Duodenal mucosa (tissue), 2 donors: ENCODE data around the gene IPO4.
"Not testable (repeated sequence)": the region's sequence is repeated elsewhere in the genome, so short reads cannot be mapped to it uniquely, and the experiment has no call there.

Experiments
- H3K27ac ChIP-seq: one replicate; pipeline ENCODE4 v1.7.0; 2013; ENCODE audit warnings: low read depth, low read length
- H3K27me3 ChIP-seq, 2 donors: one replicate each; pipeline ENCODE4 v1.7.0; 2013; ENCODE audit warnings: low read length in 2 of 2, control low read depth in 1 of 2; ENCODE audit not compliant: insufficient read depth in 2 of 2, control insufficient read depth in 1 of 2
- H3K36me3 ChIP-seq, 2 donors: one replicate each; pipeline ENCODE4 v1.7.0; 2013; ENCODE audit warnings: low read length in 2 of 2, control low read depth in 1 of 2; ENCODE audit not compliant: insufficient read depth in 2 of 2, control insufficient read depth in 1 of 2
- H3K4me1 ChIP-seq, 2 donors: one replicate each; pipeline ENCODE4 v1.7.0; 2013; ENCODE audit warnings: low read length in 2 of 2, control low read depth in 1 of 2; ENCODE audit not compliant: insufficient read depth in 2 of 2, control insufficient read depth in 1 of 2
- H3K4me3 ChIP-seq, 2 donors: one replicate each; pipeline ENCODE4 v1.7.0; 2013; ENCODE audit warnings: low read length in 2 of 2, low read depth in 1 of 2
- H3K9ac ChIP-seq, 2 donors: one replicate each; pipeline ENCODE4 v1.7.0; 2013; ENCODE audit warnings: low read length in 2 of 2, low read depth in 1 of 2
- H3K9me3 ChIP-seq, 2 donors: one replicate each; pipeline ENCODE4 v1.7.0; 2013; ENCODE audit warnings: low read length in 2 of 2, control low read depth in 1 of 2; ENCODE audit not compliant: control insufficient read depth in 1 of 2

The IPO4 gene

GRCh38 chr14:24232121-24232644 is 43.6 kb upstream of the IPO4 start, which contains the start of gene NEDD8:
TSS of gene NEDD8 (minus strand) at chr14:24232367. CDS start at chr14:24232267, 100 bp downstream.
- peak within 1 kb of the TSS; percentile 85 to 96 for H3K4me3 ChIP-seq
- H3K27ac ChIP-seq = peak within 1 kb of the TSS; percentile 85
- H3K27me3 ChIP-seq = no peaks in the 10 kb centered on the region
- peaks cover 14 to 25% of the 10 kb centered on the region in 2 donors for H3K36me3 ChIP-seq
- H3K9ac ChIP-seq = peak within 1 kb of the TSS; percentile 92 to 94
- no peaks in the 10 kb centered on the region for H3K9me3 ChIP-seq
- peaks cover 22 to 29% of the 10 kb centered on the region in 2 donors for H3K4me1 ChIP-seq

- peaks cover 22 to 29% of the 10 kb centered on the region in 2 donors for H3K4me1 ChIP-seq
- H3K27ac ChIP-seq = peak overlapping the region; percentile 85
- peak overlapping the region; percentile 92 to 94 for H3K9ac ChIP-seq
- H3K36me3 ChIP-seq = peaks cover 8 to 18% of the 10 kb centered on the region in 2 donors
- H3K27me3 ChIP-seq = no peaks in the 10 kb centered on the region
- no peaks in the 10 kb centered on the region for H3K9me3 ChIP-seq
- peak overlapping the region; percentile 85 to 96 for H3K4me3 ChIP-seq
Observed at GRCh38 chr14:24231263-24232120, 42.9 kb upstream of the IPO4 start.

- Histone ChIP-seq H3K9me3 (no peaks in the 10 kb centered on the region), H3K36me3 (no peaks in the 10 kb centered on the region), H3K27me3 (no peaks in the 10 kb centered on the region), H3K27ac (no peak overlapping the region), H3K4me1 (peaks cover 17 to 21% of the 10 kb centered on the region in 2 donors), H3K4me3 (no peak overlapping the region), H3K9ac (no peak overlapping the region)
Observed at GRCh38 chr14:24228902-24229301, 40.3 kb upstream of the IPO4 start.

- H3K27me3 ChIP-seq = no peaks in the 10 kb centered on the region
- H3K4me3 ChIP-seq = no peak overlapping the region
- no peaks in the 10 kb centered on the region for H3K9me3 ChIP-seq
- no peak overlapping the region for H3K27ac ChIP-seq
- H3K9ac ChIP-seq = no peak overlapping the region
- peaks cover 8% of the 10 kb centered on the region in 2 donors for H3K4me1 ChIP-seq
- H3K36me3 ChIP-seq = no peaks in the 10 kb centered on the region
Observed at GRCh38 chr14:24226473-24226872, 37.9 kb upstream of the IPO4 start.

- Histone ChIP-seq H3K9ac (no peak overlapping the region), H3K36me3 (no peaks in the 10 kb centered on the region), H3K4me1 (no peaks in the 10 kb centered on the region), H3K27ac (no peak overlapping the region), H3K27me3 (no peaks in the 10 kb centered on the region), H3K9me3 (no peaks in the 10 kb centered on the region), H3K4me3 (no peak overlapping the region)
Observed at GRCh38 chr14:24224618-24225071, 36.0 kb upstream of the IPO4 start.

GRCh38 chr14:24222987-24223386 is 34.4 kb upstream of the IPO4 start:
- H3K4me3 ChIP-seq, H3K27ac ChIP-seq, H3K4me1 ChIP-seq, H3K9ac ChIP-seq, H3K9me3 ChIP-seq, H3K27me3 ChIP-seq, H3K36me3 ChIP-seq: not testable (repeated sequence)

- peaks cover 0 to 12% of the 10 kb centered on the region in 2 donors for H3K36me3 ChIP-seq
- no peaks in the 10 kb centered on the region for H3K27me3 ChIP-seq
- peaks cover 5 to 8% of the 10 kb centered on the region in 2 donors for H3K4me1 ChIP-seq
Observed at GRCh38 chr14:24219521-24219920, 30.9 kb upstream of the IPO4 start.

GRCh38 chr14:24219080-24219479 is 30.5 kb upstream of the IPO4 start:
- Histone ChIP-seq H3K9me3 (no peaks in the 10 kb centered on the region), H3K27me3 (no peaks in the 10 kb centered on the region), H3K27ac (no peak overlapping the region), H3K4me3 (no peak overlapping the region), H3K4me1 (peaks cover 9 to 12% of the 10 kb centered on the region in 2 donors), H3K9ac (no peak overlapping the region), H3K36me3 (peaks cover 0 to 12% of the 10 kb centered on the region in 2 donors)

More at GRCh38 chr14:24219521-24219920, 30.9 kb upstream of the IPO4 start:
- Histone ChIP-seq H3K27ac (no peak overlapping the region), H3K4me3 (no peak overlapping the region), H3K9ac (no peak overlapping the region), H3K9me3 (no peaks in the 10 kb centered on the region)

GRCh38 chr14:24216876-24217275 is 28.3 kb upstream of the IPO4 start:
- H3K4me3 ChIP-seq, H3K9me3 ChIP-seq, H3K27me3 ChIP-seq, H3K9ac ChIP-seq, H3K27ac ChIP-seq: not testable (repeated sequence)
- H3K36me3 ChIP-seq = peaks cover 0 to 12% of the 10 kb centered on the region in 2 donors
- peaks cover 16 to 21% of the 10 kb centered on the region in 2 donors for H3K4me1 ChIP-seq

GRCh38 chr14:24216345-24216699 is 27.7 kb upstream of the IPO4 start:
- H3K4me3 ChIP-seq = peak overlapping the region; percentile 84 to 96
- peaks cover 16 to 21% of the 10 kb centered on the region in 2 donors for H3K4me1 ChIP-seq
- no peaks in the 10 kb centered on the region for H3K27me3 ChIP-seq
- peaks cover 0 to 17% of the 10 kb centered on the region in 2 donors for H3K36me3 ChIP-seq
- peak overlapping the region in 1 of 2 donors; percentile 34 for H3K9ac ChIP-seq
- no peak overlapping the region for H3K27ac ChIP-seq
- H3K9me3 ChIP-seq = no peaks in the 10 kb centered on the region
